Measurements from ENCODE around the gene MTHFR.

- TF ChIP-seq POLR2AphosphoS5 (IDR thresholded peaks at IDR 0.05; ENCODE audit: low read depth, low read length) (no peak), SIN3A (IDR thresholded peaks at IDR 0.05; ENCODE audit: borderline replicate concordance, insufficient read depth, low read length) (no peak)
- TF ChIP-seq, protein P1, sequence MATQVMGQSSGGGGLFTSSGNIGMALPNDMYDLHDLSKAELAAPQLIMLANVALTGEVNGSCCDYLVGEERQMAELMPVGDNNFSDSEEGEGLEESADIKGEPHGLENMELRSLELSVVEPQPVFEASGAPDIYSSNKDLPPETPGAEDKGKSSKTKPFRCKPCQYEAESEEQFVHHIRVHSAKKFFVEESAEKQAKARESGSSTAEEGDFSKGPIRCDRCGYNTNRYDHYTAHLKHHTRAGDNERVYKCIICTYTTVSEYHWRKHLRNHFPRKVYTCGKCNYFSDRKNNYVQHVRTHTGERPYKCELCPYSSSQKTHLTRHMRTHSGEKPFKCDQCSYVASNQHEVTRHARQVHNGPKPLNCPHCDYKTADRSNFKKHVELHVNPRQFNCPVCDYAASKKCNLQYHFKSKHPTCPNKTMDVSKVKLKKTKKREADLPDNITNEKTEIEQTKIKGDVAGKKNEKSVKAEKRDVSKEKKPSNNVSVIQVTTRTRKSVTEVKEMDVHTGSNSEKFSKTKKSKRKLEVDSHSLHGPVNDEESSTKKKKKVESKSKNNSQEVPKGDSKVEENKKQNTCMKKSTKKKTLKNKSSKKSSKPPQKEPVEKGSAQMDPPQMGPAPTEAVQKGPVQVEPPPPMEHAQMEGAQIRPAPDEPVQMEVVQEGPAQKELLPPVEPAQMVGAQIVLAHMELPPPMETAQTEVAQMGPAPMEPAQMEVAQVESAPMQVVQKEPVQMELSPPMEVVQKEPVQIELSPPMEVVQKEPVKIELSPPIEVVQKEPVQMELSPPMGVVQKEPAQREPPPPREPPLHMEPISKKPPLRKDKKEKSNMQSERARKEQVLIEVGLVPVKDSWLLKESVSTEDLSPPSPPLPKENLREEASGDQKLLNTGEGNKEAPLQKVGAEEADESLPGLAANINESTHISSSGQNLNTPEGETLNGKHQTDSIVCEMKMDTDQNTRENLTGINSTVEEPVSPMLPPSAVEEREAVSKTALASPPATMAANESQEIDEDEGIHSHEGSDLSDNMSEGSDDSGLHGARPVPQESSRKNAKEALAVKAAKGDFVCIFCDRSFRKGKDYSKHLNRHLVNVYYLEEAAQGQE (IDR thresholded peaks at IDR 0.05; ENCODE audit: insufficient read depth in 1 of 2, low read depth in 2 of 2, low read length in 2 of 2): no peak
These were observed 10.4 kb downstream of the MTHFR start for GRCh38 chr1:11795238-11795890.

All from PFSK-1 (cell line).